ENCODE data around the gene NIPBL. TPM values are rescaled to one million over a fixed set of nuclear protein-coding genes. Genes with fewer than 3 reads are reported as not detected.
A peak's percentile ranks its signal among the peaks of the same experiment; 100 is the strongest.
"Not testable (repeated sequence)": the region's sequence is repeated elsewhere in the genome, so short reads cannot be mapped to it uniquely, and the experiment has no call there.

Gene NIPBL
- total RNA-seq, 1 experiment from 2014 or later, result 43.6 TPM

DNA sequence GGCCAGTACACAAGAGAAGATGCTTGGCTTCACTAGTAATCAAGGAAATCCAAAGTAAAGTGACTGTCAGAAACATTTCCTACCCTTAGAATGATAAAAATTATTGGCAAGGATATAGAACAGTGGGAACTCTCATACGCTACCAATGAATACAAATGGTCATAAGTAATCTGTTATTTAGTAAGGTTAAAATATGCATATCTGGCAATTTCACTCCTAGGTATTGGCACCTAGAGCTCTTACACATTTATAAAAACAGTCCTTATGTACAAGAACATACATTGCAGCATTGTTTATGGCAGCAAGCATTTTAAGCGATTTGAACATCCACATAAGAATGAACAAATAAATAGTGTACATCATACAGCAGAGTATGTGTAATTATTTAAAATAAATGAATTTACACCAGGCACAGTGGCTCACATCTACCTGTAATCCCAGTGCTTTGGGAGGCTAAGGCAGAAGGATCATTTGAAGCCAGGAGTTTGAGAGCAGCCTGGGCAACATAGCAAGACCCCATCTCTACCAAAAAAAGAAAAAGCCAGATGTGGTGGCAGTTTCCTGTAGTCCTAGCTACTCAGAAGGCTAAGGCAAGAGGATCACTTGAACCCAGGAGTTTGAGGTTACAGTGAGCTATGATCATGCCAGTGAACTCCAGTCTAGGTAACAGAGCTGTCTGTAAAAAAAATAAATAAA lies 93.3 kb downstream of the NIPBL start:
- no peak for DNase-seq
- H3K9me3 ChIP-seq (replicated peaks), result no peaks in the 10 kb centered on the region
- peaks cover 52% of the 10 kb centered on the region for H3K36me3 ChIP-seq
- no peak overlapping the region for H3K4me3 ChIP-seq
- H3K4me1 ChIP-seq, result no peaks in the 10 kb centered on the region
- H3K27me3 ChIP-seq, result no peaks in the 10 kb centered on the region
- H3K27ac ChIP-seq, result no peak overlapping the region

DNA sequence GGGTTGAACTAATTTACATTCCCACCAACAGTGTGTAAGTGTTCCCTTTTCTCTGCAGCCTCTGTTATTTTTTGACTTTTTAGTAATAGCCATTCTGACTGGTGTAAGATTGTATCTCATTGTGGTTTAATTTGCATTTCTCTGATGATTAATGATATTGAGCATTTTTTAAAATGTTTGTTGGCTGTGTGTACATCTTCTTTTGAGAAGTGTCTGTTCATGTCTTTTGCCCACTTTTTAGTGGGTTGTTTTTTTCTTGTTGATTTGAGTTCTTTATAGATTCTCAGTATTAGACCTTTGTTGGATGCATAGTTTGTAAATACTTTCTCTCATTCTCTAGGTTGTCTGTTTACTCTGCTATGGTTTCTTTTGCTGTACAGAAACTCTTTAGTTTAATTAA lies 101.6 kb downstream of the NIPBL start:
- H3K36me3 ChIP-seq, result peaks cover 40% of the 10 kb centered on the region
- DNase-seq, result no peak
- H3K27me3 ChIP-seq, result no peaks in the 10 kb centered on the region
- H3K9me3 ChIP-seq (replicated peaks), result no peaks in the 10 kb centered on the region; the same call in 1 of the 2 replicates
- no peaks in the 10 kb centered on the region for H3K4me1 ChIP-seq
- H3K4me3 ChIP-seq, result no peak overlapping the region
- H3K27ac ChIP-seq, result no peak overlapping the region

DNA sequence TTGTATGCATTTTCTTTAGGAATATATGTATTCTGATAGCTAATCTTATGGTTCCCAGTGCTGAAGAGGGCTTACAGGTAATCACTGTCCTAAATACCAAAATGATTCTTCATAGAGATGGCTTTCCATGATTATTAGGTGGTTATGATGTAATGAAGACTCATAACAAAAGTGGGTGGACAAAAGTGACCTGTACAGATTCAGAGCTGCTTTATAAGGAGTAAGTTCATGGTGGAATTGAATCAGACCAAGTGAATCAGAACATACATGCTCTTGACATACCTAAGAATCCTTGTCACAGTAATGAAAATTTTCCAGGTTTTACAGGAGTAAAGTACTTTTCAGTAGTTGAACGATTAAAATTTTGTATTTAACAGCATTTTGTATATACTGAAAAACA lies 105.6 kb downstream of the NIPBL start:
- Histone ChIP-seq H3K4me1 (no peaks in the 10 kb centered on the region), H3K4me3 (no peak overlapping the region), H3K27ac (no peak overlapping the region), H3K27me3 (no peaks in the 10 kb centered on the region), H3K9me3 (replicated peaks) (no peaks in the 10 kb centered on the region; the same call in 1 of the 2 replicates), H3K36me3 (peaks cover 25% of the 10 kb centered on the region)
- DNase-seq, result no peak

DNA sequence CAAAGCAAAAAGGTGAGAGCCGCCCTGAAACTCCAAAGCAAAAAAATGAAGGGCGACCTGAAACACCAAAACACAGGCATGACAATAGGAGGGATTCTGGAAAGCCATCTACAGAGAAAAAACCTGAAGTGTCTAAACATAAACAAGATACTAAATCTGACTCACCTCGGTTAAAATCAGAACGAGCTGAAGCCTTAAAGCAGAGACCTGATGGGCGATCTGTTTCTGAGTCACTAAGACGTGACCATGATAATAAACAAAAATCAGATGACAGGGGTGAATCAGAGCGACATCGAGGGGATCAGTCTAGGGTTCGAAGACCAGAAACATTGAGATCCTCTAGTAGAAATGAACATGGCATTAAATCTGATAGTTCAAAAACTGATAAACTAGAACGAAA lies 108.8 kb downstream of the NIPBL start:
- H3K27me3 ChIP-seq, result no peaks in the 10 kb centered on the region
- H3K9me3 ChIP-seq (replicated peaks), result no peaks in the 10 kb centered on the region
- no peaks in the 10 kb centered on the region for H3K4me1 ChIP-seq
- DNase-seq, result no peak
- H3K36me3 ChIP-seq, result peaks cover 17% of the 10 kb centered on the region; the same call in 1 of the 2 replicates
- no peak overlapping the region for H3K27ac ChIP-seq
- H3K4me3 ChIP-seq, result no peak overlapping the region

- Histone ChIP-seq H3K27me3 (no peaks in the 10 kb centered on the region), H3K9me3 (replicated peaks) (no peaks in the 10 kb centered on the region), H3K36me3 (peaks cover 14% of the 10 kb centered on the region; the same call in 1 of the 2 replicates), H3K4me1 (no peaks in the 10 kb centered on the region), H3K27ac (no peak overlapping the region), H3K4me3 (no peak overlapping the region)
- DNase-seq, result no peak
These were observed 111.8 kb downstream of the NIPBL start for GRCh38 chr5:36988396-36988795.

DNA sequence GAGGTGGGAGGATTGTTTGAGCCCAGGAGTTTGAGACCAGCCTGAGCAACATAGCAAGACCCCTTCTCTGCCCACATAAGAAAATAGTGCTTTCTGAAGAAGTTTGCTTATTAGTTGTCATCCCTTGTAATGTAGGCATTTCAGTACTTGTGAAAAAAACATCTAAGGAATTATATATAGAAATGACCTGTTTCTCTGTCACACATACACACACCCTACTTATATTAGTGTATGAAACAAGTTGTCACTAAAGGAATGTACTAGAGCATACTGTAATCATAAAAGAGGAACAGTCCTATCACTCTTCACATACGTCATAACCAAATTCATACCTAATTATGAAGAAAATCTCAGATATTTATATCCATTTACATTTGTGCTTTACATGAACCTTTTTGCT lies 122.0 kb downstream of the NIPBL start:
- Histone ChIP-seq H3K4me1 (no peaks in the 10 kb centered on the region), H3K27ac (no peak overlapping the region), H3K27me3 (no peaks in the 10 kb centered on the region), H3K36me3 (peaks cover 46% of the 10 kb centered on the region), H3K4me3 (no peak overlapping the region), H3K9me3 (replicated peaks) (no peaks in the 10 kb centered on the region)
- no peak for DNase-seq

DNA sequence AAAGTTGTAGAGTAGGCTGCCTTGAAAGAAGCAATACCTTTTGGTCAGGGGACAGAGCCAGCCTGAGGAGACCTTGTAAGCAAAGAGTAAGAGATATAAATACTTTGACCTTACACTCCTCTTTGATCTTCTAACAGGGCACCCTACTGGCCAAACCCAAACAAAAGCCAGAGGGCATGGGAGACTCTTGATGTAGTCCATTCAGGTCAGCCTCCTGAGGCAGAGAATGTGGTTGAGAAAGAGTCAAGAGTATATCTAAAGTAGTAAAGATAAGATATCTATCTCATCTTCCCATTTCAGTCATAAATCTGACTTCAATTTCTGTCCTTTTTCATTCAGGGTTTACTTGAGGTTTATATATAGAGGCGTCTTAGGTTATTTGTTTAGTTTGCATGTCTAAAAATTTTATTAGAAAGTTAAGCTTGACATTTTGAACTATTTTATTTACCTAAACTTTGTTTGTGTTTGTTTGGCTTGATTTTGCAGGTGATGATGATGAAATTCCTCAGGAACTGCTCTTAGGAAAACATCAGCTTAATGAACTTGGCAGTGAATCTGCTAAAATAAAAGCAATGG lies 125.7 kb downstream of the NIPBL start:
- Histone ChIP-seq H3K27ac (no peak overlapping the region), H3K36me3 (peaks cover 40% of the 10 kb centered on the region), H3K4me3 (no peak overlapping the region), H3K4me1 (no peaks in the 10 kb centered on the region), H3K9me3 (replicated peaks) (no peaks in the 10 kb centered on the region), H3K27me3 (no peaks in the 10 kb centered on the region)
- DNase-seq, result no peak

DNA sequence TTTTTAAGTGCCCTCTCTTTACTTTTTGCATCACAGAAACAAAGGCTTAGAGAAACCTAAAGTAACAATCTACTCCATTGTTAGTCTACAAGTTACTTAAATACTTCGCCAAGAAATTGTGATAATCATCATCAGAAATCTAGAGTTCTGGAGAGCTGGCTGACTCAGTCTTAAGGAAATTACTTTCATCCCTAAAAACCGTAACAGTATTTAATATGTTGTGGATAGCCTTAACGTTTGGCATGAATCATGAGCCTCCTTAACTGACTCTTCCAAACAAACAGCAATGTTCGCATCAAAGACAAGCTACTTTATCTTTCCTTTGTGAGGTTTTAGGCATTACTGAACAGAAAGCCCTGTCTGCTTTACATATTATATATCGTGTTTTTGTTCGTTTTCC lies 128.7 kb downstream of the NIPBL start:
- no peak for DNase-seq
- peaks cover 62% of the 10 kb centered on the region for H3K36me3 ChIP-seq
- no peaks in the 10 kb centered on the region for H3K4me1 ChIP-seq
- no peak overlapping the region for H3K4me3 ChIP-seq
- H3K27me3 ChIP-seq, result no peaks in the 10 kb centered on the region
- H3K27ac ChIP-seq, result no peak overlapping the region
- no peaks in the 10 kb centered on the region for H3K9me3 ChIP-seq (replicated peaks)

DNA sequence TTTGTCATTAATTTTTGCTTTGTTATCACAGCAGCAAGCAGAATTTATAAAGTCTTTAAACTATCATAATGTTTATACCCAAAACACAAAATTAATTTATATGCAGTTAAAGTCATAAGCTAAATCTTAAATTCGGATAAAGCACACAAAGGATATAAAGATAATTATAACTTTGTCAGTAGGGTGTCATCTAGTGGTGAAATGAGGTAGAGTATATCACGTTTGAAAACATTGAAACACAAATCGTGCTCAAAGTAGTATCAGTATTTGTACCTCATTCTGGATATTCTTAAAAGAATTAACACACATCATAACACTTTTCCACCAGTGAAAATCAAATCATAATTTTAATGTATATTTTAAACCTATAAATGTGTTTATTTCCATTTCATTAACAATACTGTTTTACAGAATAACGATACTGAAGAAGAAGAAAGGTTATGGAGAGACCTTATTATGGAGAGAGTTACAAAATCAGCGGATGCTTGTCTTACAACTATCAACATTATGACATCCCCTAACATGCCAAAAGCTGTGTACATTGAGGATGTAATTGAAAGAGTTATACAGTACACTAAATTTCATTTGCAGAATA lies 129.5 kb downstream of the NIPBL start:
- no peaks in the 10 kb centered on the region for H3K9me3 ChIP-seq (replicated peaks)
- no peaks in the 10 kb centered on the region for H3K27me3 ChIP-seq
- peaks cover 64% of the 10 kb centered on the region for H3K36me3 ChIP-seq
- H3K4me1 ChIP-seq, result no peaks in the 10 kb centered on the region
- H3K4me3 ChIP-seq, result no peak overlapping the region
- H3K27ac ChIP-seq, result no peak overlapping the region
- peak in 1 of 2 experiments; percentile 38 for DNase-seq

- H3K4me3 ChIP-seq; H3K27ac ChIP-seq; DNase-seq; H3K9me3 ChIP-seq (replicated peaks); H3K4me1 ChIP-seq; H3K27me3 ChIP-seq: not testable (repeated sequence)
- peaks cover 62% of the 10 kb centered on the region for H3K36me3 ChIP-seq
These were observed 136.6 kb downstream of the NIPBL start for GRCh38 chr5:37013181-37013580.

GRCh38 chr5:37014321-37014720 lies 137.8 kb downstream of the NIPBL start:
- DNase-seq, result no peak
- Histone ChIP-seq H3K4me3 (no peak overlapping the region), H3K4me1 (no peaks in the 10 kb centered on the region), H3K27ac (no peak overlapping the region), H3K9me3 (replicated peaks) (no peaks in the 10 kb centered on the region), H3K27me3 (no peaks in the 10 kb centered on the region), H3K36me3 (peaks cover 55% of the 10 kb centered on the region)

DNA sequence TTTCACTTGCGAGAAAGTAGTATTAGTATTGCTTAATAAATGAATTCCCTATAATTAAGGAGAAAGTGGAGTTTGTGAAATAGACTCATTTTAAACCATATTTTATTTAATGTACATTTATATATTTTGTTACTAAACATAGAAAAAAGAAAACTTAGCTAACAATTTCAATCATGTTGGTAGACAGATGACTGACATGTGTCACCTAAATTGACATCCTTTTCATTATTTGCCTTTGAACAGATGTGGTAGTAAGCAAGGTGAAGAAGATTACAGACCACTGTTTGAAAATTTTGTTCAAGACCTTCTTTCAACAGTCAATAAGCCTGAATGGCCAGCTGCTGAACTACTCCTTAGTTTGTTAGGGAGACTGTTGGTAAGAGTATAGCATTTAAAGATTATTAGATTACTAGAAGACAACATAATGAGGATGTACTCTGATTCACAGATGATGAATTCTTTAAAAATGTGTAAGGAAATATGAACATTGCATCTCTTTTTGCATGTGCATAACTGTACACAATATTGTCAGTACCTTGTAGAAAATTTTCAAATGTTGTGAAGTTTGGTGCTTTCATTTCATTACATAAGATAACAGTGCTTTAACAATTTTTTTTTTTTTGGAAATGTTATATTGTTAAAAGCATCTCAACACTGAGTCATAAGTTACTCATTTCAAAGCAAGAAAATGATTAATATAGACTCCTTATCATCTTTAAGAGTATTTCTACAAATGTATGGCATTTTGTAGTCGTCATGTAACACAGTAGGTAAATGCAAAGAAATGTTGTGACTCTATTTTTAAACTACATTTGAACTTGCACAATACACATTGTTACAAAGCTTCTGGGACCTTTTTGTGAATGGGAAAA lies 139.5 kb downstream of the NIPBL start:
- peaks cover 55% of the 10 kb centered on the region for H3K36me3 ChIP-seq
- DNase-seq, result no peak

DNA sequence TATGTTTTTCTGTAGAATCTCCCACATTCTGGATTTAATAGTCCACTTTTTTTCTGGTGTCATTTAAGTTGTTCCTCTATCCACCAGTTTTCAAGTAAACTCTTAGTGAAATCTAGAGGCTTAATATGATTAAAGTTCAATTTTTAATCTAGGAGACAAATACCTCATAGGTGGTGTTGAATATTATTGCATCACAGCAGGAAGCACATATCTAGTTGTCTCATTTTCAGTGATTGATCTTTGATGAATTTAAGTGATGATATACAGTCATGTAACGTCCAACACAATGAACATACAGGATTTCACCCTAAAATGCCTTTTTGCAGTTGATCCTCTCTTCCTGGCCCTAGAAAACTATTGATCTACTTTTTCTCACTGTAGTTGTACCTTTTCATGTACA lies 152.3 kb downstream of the NIPBL start:
- no peak for DNase-seq
- H3K4me1 ChIP-seq, result no peaks in the 10 kb centered on the region
- H3K4me3 ChIP-seq, result no peak overlapping the region
- H3K27ac ChIP-seq, result no peak overlapping the region
- H3K9me3 ChIP-seq (replicated peaks), result no peaks in the 10 kb centered on the region
- no peaks in the 10 kb centered on the region for H3K27me3 ChIP-seq
- H3K36me3 ChIP-seq, result peaks cover 75% of the 10 kb centered on the region

More for the DNA sequence above, 139.5 kb downstream of the NIPBL start:
- H3K4me1 ChIP-seq, result no peaks in the 10 kb centered on the region
- H3K27me3 ChIP-seq, result no peaks in the 10 kb centered on the region
- no peaks in the 10 kb centered on the region for H3K9me3 ChIP-seq (replicated peaks)
- H3K4me3 ChIP-seq, result no peak overlapping the region
- no peak overlapping the region for H3K27ac ChIP-seq

DNA sequence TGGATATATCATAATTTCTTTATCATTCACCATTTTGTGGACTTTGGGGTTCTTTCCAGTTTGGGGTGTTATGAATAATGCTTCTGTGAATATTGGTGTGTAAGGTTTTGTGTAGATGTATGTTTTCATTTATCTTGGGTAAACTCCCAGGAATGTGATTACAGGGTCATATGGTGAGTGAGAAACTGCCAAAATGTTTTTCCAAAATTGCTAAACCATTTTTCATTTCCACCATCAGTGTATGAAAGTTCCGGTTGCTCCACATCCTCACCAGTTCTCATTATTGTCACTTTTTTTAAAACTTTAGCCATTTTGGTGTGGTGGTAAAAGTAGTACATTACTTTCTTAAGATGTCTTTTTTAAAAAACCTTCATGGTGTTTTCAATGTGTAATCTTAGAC lies 152.9 kb downstream of the NIPBL start:
- H3K4me3 ChIP-seq, result no peak overlapping the region

GRCh38 chr5:37034955-37035354 lies 158.4 kb downstream of the NIPBL start:
- DNase-seq, result no peak
- Histone ChIP-seq H3K27me3 (no peaks in the 10 kb centered on the region), H3K36me3 (peaks cover 51% of the 10 kb centered on the region), H3K9me3 (replicated peaks) (no peaks in the 10 kb centered on the region), H3K4me1 (no peaks in the 10 kb centered on the region), H3K4me3 (no peak overlapping the region), H3K27ac (no peak overlapping the region)

More for the DNA sequence above, 152.9 kb downstream of the NIPBL start:
- Histone ChIP-seq H3K4me1 (no peaks in the 10 kb centered on the region), H3K27ac (no peak overlapping the region), H3K36me3 (peaks cover 74% of the 10 kb centered on the region), H3K27me3 (no peaks in the 10 kb centered on the region), H3K9me3 (replicated peaks) (no peaks in the 10 kb centered on the region)
- no peak for DNase-seq

All from SJCRH30 (cell line).